GM18511 (cell line): ENCODE results near the gene TCF4.

ENCODE experiments used
- ATAC-seq: cut with Tn5 transposase; IDR thresholded peaks from one replicate; pipeline ENCODE4 v1.9.1; 2021; ENCODE audit warnings: mild to moderate bottlenecking, moderate library complexity; ENCODE audit not compliant: unreplicated experiment

Gene TCF4

DNA sequence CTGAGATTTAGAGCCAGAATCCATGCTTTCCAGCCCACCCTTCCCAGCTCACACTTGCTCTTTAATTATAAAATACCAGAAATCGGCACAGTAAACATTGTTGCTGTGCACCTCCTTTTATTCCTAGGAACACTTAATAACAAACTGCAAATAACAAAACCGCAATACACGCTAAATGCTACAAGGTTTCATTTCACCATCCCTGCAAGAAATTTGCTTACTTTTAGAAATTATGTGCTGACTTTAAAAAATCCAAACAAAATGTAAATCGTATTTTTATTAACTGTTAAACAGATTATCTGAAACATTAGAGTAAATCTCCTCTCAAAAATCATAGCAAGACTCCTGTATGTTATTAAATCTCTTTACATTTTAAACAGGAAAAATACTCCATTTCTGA lies 79.3 kb downstream of the TCF4 start:
- no peak for ATAC-seq

DNA sequence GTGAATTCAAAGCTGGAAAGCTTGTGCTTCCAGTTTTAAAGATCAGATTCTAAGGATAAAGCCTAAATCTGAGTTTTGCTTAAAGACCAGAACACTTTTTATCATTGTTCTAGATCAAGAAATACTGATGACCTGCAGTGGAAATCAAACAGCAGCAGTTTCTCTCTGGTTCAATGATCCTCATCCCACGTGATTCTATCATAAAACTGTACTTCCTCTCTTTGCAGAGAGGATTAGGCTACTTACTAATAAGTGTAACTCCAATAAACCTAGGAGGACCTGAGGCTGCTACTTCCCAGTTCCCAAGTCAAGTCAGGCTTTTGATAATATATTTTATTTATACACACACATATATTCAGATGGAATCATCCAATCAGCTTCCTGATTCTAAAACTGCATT lies 81.9 kb downstream of the TCF4 start:
- no peak for ATAC-seq

DNA sequence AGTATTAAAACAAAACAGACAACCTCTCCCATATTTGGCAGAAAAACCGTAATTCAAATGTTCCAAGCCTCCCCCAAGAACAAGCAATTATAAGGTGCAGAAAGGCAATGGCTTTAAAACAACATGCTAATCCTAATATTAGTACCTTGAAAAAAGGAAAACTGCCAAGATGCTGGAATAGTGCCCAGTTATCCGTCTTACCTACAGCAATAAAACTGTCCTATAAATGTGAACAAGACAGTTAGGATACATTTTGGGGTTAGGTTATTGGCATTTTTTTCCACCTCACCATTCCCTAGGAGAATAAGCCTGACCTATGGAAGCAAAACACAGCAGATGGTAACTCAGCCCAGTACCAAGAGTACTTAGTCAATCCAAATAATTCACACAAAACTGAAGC lies 83.2 kb downstream of the TCF4 start:
- no peak for ATAC-seq

DNA sequence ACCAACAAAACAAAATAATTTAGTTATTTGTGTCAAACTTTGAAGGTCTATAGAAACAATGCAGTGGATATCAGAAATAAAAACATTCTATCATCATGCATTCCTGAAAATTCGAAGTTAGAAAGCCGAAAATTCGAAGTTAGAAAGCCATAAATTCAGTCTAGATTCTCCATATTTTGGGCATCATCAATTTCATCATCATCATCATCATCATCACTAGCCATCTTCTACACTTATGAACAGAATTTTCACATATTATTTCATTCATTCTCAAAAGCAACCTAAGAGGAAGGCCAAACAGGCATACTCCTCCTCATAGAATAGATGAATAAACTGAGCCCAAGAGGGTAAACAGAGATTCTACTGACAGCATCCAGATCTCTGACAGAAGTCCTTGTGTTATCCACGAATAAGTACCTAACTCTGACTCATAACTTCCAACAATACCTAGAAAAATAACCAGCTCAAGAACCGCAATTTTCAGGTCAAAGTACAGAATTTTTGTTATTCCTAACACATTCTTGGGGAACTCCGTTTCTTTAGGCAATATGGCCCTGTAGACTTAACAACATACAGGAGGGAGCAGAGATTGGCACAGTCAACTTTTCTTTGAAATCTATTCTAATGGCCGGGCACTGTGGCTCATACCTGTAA lies 84.7 kb downstream of the TCF4 start:
- ATAC-seq, result no peak

DNA sequence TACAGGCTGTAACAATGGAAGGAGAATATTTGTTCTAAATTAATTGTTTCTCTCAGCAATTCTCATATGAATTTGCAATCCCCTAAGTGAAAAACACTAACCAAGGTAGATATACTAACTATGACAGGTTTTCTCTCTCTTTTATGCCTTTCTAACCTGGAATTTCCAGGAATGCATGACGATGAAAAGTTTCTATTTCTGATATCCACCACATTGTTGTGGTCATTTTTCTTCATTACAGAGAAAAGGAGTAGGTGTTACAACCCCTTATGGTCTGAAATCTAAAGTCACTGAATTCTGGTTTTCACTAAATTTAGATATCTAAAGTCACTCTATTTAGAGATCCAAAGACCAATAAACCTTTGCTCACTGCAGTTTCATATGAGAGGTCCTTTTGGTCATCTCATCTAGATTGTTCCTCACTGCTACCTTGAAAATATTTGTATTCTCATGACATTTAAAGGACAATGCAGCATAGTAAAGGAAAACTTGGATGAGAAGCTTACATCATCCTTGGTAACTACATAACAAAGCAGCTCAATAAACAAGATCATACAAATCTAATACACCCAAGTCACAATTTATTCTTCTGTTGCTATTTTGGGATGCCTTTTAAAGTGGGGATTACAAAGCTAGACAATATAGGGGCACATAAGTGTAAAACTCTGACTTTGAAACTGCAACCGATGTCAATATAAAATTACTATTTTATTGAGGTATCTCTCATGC lies 85.8 kb downstream of the TCF4 start:
- no peak for ATAC-seq

DNA sequence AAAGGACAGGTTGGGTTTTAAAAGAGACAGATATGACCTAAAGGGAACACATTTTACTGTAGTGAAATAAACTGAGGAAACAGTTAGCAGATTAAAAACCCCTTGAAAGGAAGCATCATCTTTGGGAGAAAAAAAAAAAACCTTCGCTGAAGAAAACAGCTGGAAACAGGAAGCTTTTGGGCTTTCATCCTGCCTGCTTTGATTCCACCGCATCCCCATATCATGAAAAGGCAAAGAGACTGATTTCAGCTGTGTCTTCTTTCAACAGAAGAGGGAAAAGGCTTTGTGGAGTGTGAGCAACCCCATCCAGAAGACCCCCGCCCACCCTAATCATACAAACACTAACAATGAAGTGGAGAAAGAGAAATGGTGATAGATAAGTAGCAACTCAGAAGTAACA lies 86.4 kb downstream of the TCF4 start:
- no peak for ATAC-seq

DNA sequence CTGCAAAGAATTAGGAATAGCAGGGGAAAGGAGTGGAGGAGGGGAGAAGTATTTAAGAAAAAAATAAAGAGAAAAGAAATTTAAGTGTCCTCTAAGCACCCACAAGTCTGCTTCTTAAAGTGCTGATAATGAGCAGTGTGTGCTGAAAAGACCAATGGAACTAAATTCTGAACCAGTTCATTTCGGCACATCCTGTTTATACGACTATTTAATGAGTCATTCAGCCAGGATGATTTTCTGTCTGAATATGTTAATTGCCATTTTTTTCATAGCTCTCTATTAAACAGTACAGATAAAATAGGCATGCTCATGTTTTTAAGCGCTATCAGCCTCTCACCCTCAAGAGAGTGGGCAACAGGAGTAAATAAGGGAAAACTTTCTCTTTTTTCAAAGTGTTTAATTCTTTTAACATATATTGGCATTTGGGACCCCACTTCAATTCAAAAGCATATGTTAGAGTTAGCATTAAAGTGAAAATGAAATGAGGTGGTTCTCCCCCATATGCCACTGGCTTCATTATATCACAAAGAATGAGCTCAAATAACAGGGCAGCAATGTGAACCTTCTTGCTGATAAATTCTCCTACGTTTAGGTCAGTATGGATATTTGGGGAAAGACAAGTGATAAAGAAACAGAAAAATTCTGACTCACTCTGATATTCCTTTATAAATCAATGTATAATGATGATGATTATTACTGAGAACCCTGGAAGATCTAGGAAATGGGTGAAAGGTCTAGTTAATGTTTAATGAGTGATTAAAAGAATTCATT lies 87.5 kb downstream of the TCF4 start:
- no peak for ATAC-seq

DNA sequence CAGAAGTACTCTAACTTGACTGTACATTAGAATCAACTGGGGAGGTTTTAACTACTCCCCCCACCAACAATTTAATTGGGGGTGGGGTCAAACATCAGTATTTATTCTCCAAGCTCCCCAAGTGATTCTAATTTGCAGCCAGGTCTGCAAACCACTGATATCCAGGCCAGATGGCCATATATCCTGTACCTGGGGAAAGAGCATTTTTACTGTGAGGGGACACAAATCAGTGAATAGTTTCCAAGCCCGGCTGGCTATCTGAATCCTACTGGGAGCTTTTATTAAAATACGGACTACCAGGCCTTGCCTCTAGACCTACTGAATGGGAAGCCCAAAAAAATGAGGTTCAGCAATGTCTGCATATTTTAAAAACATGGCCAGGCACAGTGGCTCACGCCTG lies 88.5 kb downstream of the TCF4 start:
- ATAC-seq, result no peak

DNA sequence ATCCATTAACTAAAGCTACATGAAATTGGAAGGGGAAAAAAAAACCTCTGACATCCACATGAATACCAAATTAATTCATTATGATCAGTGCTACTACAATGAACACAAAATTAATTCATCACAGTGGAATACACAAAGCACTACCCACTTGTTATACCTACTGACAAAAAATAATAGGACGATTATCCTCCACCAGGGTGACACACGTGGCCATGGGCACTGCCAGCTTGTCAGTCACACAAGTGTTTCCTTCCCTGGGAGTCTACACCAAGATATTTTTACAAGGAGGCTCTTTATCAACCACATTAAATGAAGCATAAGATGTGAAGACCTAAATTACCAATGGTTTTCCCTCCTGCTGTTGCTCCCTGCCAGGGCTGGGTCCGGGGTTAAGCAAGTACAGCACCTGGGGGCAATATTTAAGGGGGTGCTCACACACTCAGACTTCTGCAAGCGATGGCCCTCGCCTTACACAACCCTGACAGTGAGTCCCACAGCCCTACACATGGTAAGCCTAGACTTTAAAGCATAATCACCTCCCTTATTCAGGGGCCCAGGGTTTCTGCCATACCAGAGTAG lies 90.1 kb downstream of the TCF4 start:
- ATAC-seq, result no peak

DNA sequence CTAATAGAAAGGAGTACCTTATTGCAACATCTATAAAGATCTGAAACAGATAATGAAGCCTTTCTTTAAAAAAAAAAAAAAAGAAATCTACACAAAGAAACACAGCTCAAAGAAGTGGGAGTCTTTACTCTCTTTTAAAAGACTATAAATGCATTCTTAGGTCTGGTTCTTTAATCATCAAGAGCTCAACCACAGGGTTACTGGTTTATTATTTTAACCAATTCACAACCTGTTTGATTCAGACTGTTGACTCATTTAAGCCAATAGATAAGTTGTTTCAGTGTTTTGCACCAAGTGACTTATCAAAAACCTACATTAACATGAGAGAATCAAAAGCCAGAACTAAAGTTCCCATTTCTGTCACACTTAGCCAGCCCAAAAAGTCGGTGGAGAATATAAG lies 93.1 kb downstream of the TCF4 start:
- ATAC-seq, result no peak

DNA sequence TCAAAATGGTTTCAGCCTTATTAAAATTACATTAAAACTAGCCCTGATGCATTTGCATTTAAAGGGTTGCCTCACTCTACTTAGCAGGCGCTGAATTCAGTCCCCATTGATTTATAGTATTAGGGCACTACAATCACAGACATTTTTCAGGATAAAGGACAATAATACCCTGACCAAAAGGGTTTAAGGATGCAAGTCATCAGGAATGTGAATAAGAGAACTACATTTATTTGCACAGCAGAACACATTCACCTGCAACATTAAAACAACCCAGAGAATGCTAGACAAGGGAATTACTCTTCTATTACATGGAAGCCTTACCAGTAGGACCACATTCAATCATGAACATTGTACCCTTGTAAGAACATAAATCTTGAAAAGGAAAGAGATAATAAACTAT lies 93.6 kb downstream of the TCF4 start:
- no peak for ATAC-seq

DNA sequence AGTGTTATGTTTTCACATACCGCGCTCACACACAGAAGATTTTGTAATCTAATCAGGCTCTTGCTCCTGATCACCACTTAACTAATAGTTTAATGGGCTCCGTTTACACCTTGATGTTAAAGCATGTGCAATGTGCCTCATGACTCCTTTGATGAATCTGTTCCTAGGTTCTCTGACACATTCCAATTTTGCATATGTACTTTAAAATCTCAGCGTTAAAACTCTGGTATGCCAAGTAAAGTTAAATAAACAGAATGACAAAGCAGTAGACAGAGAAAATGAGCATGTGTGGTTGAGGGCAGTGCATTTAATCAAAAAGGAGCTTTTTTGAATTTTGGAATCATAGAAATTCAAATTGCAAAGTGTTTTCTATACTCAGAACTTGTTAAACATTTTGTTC lies 96.4 kb downstream of the TCF4 start:
- ATAC-seq, result no peak

DNA sequence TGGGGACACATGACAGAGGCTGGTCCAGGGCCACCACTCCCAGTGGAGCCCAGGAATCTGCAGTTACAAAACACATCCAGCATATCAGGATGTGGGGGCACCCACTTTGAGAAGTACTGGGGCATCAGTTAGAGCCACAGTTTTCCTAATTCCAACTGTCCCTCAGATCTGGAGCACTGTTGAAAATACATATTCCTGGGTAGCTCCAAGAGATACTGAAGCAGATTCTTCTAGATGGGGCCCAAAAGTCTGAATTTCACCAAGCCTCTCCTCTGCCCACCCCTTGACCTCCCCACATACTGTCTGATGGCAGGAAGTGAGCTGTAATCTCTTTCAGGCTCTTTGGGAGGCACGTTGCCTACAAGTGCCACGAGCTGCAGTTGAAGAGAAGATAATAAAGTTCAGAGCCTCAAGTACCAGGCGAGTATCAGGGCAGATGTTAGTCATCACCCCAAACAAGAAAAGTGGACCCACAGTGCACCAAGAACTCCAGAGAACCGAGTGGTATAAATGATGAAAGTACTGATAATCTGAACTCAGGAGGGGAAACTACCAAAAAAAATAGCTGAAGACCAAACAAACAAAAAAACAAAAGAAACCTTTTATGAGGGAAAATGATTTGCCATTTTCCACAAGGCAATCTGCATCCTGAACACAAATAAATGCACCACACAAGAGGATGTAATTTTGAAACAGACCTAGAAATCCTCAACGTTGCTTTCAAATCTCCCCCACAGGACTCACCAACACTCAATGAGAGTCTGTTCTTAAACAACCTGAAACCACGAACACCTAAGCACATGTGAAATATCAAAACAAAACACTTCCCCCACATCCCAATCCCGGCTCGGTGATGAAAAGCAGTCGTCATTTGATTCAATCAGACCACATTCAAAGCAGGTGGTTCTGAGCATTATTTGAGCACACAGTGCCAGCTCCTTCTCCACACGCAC lies 98.7 kb downstream of the TCF4 start:
- peak; percentile 74 for ATAC-seq

DNA sequence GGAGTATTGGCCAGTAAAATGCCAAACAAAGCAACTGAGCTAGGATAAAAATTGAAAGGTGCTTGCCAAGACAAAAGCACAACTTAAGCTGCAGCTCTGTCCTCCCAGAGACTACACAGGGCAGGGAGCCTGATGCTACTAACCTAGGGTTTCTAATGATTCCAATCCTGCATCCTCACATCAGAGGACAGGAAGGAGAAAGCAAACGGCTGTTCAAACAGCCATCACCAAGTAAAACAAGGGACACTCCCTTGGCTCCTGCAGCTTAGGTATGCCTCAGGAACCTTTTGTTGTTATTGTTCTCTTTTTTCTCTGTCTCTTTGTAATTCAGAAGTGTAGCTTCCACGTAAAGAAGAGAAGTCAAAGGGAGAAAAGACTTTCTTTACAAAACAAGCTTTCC lies 99.5 kb downstream of the TCF4 start:
- ATAC-seq, result no peak

DNA sequence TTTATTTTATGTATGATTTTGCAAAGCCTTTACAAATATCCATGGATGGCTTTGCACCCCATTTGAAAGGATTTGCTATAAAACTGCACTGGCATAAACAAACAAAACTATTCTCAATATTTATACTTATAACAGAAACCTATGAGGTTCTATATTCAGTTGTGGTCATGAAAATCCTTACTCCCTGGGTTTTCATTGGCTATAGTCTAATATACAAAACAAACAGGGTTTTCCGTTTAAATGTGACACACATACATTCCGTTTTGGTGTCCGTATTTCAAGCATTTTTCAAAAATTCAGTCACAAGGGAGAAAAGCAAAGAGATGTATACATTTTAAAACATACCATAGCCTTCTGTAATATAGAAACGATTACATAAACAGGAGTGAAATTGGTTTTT lies 100.0 kb downstream of the TCF4 start:
- no peak for ATAC-seq

DNA sequence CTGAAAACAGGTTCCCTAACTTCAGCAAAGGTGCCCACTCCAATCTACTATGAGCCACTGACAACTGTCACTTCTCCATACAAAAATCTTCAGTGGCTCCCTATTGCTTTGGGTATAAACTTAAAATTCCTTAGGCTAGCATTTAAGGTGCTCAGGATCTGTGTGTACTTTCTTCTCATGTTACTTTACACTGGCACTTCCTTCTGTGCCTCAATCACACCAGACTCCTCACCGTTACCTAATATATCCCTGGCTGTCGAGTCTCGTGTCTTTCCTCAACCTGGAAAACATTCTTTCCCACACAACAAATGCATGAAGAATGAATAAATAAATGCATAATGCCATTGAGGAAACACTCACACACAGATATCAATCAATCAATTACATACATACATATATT lies 101.1 kb downstream of the TCF4 start:
- no peak for ATAC-seq

DNA sequence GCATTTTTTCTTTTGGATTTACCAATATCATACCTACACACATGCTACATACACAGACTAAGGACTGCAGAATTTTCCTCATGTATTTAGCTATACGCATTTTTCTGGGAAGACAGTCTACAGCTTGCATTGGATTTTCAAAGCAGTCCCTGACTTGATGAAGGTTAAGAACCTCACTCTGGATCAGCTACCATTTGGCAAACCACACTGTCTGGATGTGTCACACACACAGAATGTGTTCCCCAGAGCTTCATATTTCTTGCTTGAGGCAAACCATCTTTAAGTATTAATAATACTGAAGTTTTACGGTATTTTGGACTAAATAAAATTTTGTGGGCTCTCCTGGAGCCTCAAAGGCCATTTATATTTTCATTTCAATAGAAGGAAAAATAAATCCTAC lies 102.3 kb downstream of the TCF4 start:
- ATAC-seq, result no peak

DNA sequence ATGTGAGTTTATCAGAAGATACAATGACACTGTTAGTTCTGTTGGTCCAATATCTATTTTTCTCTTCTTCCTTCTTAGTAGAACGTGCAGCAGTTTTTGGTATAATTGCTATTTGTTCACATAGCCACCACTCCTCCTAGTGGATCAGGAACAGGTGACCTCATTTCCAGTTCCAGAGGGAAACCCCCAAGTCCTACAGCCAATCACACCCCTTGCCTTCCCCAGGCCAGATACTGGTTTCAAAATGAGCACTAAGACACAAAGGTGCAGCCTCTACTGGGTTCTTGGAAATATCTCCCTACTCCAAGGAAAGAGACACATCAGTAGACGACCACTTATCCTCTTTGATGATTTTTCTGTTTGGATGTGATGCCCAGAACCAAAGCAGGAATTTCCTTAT lies 103.2 kb downstream of the TCF4 start:
- ATAC-seq, result no peak

DNA sequence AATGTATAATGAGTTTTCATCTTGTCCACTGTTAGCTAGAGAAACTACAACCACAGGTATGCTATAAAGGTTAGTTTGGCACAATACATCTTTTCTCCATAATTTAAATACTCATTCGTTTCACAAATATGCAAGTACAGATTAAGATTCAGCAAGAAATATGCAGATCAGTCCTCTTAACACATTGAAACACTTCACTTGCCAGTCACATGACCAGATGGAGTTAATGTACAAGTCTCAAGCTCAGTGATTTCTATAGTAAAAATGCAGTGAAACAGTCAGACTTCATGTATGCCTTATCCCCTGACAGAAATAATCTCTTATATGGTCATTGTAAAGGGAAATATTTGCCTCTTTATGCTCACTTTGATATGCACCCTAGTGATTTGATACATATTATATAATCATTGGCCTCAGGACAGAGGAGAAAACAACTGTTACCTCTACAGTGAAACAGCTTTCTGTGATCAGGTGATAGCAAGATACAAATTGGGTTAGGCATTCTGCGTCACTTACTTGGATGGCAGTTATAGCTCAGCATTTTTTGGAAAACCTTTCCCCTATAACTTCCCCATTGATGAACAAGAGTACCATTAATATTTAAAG lies 104.6 kb downstream of the TCF4 start:
- no peak for ATAC-seq
